NCI-H187 (cell line): Measurements from ENCODE around the gene FLVCR2.

Experiments
- DNase-seq, 2 experiments: peaks; one replicate each; lab custom pipeline; 2025; lab: John Stamatoyannopoulos, UW

Gene FLVCR2

GRCh38 chr14:75578102-75578785 is at the start of gene FLVCR2:
TSS of gene FLVCR2 (plus strand) at chr14:75578620. CDS start at chr14:75578973, 353 bp downstream.
- DNase-seq = peak in 1 of 2 experiments; percentile 38

GRCh38 chr14:75531256-75531655 is 47.2 kb upstream of the FLVCR2 start:
- no peak for DNase-seq

- no peak for DNase-seq
Observed at GRCh38 chr14:75531660-75532317, 46.6 kb upstream of the FLVCR2 start.

- no peak for DNase-seq
Observed at GRCh38 chr14:75533791-75534555, 44.4 kb upstream of the FLVCR2 start.

- no peak for DNase-seq
Observed at GRCh38 chr14:75535164-75535898, 43.1 kb upstream of the FLVCR2 start.

GRCh38 chr14:75537071-75537470 is 41.3 kb upstream of the FLVCR2 start:
- DNase-seq = no peak

- no peak for DNase-seq
Observed at GRCh38 chr14:75539162-75539560, 39.3 kb upstream of the FLVCR2 start.

GRCh38 chr14:75539561-75540478 is 38.6 kb upstream of the FLVCR2 start:
- DNase-seq = no peak

GRCh38 chr14:75540479-75540851 is 38.0 kb upstream of the FLVCR2 start:
- no peak for DNase-seq

- no peak for DNase-seq
Observed at GRCh38 chr14:75542588-75543091, 35.8 kb upstream of the FLVCR2 start.

GRCh38 chr14:75543253-75543652 is 35.2 kb upstream of the FLVCR2 start:
- DNase-seq = no peak

- no peak for DNase-seq
Observed at GRCh38 chr14:75543786-75544185, 34.6 kb upstream of the FLVCR2 start.

GRCh38 chr14:75545907-75546306 is 32.5 kb upstream of the FLVCR2 start:
- no peak for DNase-seq

- no peak for DNase-seq
Observed at GRCh38 chr14:75547552-75548250, 30.7 kb upstream of the FLVCR2 start.

GRCh38 chr14:75548544-75548943 is 29.9 kb upstream of the FLVCR2 start:
- DNase-seq = no peak

GRCh38 chr14:75549169-75549568 is 29.3 kb upstream of the FLVCR2 start:
- no peak for DNase-seq

GRCh38 chr14:75551021-75551420 is 27.4 kb upstream of the FLVCR2 start:
- DNase-seq = no peak

- DNase-seq = no peak
Observed at GRCh38 chr14:75553157-75553556, 25.3 kb upstream of the FLVCR2 start.

GRCh38 chr14:75553761-75554364 is 24.6 kb upstream of the FLVCR2 start:
- DNase-seq = no peak

- DNase-seq = no peak
Observed at GRCh38 chr14:75554482-75554881, 23.9 kb upstream of the FLVCR2 start.
